ENCODE data around the gene NPLOC4. TPM values are rescaled to one million over a fixed set of nuclear protein-coding genes. Genes with fewer than 3 reads are reported as not detected.

The NPLOC4 gene
- total and polyA plus RNA-seq, 2 of the 13 experiments (the other 11 are each of a cell fraction or from before 2014, with no cell fraction given) = 57.0 to 97.0 TPM

DNA sequence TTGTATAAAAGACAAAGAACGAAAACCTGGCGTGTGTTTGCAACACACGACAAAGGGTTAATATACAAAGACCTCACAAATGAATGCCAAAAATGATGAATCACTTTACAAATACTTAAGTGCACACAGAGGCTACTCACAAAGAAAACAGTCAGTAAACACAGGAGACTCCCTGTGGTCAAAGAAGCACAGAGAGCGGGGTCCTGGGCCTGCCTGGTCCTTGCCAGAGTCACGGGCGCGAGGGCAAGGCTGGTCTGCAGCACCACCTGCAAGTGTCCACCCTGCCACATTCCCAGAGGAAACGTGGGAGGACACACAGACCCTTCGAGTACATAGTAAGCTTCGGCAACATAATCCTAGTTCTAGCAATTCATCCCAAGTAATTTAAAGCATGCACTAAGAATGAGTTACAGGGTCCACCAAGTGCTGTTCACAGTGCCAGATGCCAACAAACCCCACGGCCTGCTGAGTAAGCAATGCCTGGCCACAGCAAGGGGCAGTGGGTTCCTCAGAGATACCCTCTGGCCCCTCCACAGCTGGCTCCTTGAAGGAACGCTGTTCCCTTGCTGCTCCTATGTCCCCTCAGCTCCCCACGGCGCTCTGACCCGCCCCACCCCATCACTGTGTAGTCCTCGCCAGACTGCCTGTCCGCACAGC, 60.2 kb downstream of the NPLOC4 start (continued):
- TF ChIP-seq, protein P1, sequence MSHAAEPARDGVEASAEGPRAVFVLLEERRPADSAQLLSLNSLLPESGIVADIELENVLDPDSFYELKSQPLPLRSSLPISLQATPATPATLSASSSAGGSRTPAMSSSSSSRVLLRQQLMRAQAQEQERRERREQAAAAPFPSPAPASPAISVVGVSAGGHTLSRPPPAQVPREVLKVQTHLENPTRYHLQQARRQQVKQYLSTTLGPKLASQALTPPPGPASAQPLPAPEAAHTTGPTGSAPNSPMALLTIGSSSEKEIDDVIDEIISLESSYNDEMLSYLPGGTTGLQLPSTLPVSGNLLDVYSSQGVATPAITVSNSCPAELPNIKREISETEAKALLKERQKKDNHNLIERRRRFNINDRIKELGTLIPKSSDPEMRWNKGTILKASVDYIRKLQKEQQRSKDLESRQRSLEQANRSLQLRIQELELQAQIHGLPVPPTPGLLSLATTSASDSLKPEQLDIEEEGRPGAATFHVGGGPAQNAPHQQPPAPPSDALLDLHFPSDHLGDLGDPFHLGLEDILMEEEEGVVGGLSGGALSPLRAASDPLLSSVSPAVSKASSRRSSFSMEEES (CRISPR knock-in tag; IDR thresholded peaks at IDR 0.05) = no peak
- TF ChIP-seq, protein P2, sequence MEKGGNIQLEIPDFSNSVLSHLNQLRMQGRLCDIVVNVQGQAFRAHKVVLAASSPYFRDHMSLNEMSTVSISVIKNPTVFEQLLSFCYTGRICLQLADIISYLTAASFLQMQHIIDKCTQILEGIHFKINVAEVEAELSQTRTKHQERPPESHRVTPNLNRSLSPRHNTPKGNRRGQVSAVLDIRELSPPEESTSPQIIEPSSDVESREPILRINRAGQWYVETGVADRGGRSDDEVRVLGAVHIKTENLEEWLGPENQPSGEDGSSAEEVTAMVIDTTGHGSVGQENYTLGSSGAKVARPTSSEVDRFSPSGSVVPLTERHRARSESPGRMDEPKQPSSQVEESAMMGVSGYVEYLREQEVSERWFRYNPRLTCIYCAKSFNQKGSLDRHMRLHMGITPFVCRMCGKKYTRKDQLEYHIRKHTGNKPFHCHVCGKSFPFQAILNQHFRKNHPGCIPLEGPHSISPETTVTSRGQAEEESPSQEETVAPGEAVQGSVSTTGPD (CRISPR knock-in tag; IDR thresholded peaks at IDR 0.05) = no peak
- TF ChIP-seq RERE (CRISPR knock-in tag; IDR thresholded peaks at IDR 0.05; ENCODE audit: low read depth) (no peak), ATF7 (IDR thresholded peaks at IDR 0.05) (no peak), ATF7 (CRISPR knock-in tag; IDR thresholded peaks at IDR 0.05) (no peak), ZNF343 (CRISPR knock-in tag; IDR thresholded peaks at IDR 0.05) (no peak), REPIN1 (CRISPR knock-in tag; IDR thresholded peaks at IDR 0.05; ENCODE audit: borderline replicate concordance, low read depth) (no peak), MAZ (IDR thresholded peaks at IDR 0.05; ENCODE audit: borderline replicate concordance, low read depth, low read length) (no peak), MAZ (CRISPR knock-in tag; IDR thresholded peaks at IDR 0.05; ENCODE audit: low read depth) (no peak), TBX3 (IDR thresholded peaks at IDR 0.05; ENCODE audit: borderline replicate concordance) (no peak), RBM22 (optimal IDR thresholded peaks at IDR 0.05; ENCODE audit: low read length) (peak; percentile 22)
- TF ChIP-seq, protein P3, sequence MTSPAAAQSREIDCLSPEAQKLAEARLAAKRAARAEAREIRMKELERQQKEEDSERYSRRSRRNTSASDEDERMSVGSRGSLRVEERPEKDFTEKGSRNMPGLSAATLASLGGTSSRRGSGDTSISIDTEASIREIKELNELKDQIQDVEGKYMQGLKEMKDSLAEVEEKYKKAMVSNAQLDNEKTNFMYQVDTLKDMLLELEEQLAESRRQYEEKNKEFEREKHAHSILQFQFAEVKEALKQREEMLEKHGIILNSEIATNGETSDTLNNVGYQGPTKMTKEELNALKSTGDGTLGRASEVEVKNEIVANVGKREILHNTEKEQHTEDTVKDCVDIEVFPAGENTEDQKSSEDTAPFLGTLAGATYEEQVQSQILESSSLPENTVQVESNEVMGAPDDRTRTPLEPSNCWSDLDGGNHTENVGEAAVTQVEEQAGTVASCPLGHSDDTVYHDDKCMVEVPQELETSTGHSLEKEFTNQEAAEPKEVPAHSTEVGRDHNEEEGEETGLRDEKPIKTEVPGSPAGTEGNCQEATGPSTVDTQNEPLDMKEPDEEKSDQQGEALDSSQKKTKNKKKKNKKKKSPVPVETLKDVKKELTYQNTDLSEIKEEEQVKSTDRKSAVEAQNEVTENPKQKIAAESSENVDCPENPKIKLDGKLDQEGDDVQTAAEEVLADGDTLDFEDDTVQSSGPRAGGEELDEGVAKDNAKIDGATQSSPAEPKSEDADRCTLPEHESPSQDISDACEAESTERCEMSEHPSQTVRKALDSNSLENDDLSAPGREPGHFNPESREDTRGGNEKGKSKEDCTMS (CRISPR knock-in tag; conservative IDR thresholded peaks at IDR 0.05) = no peak
- TF ChIP-seq, protein P4, sequence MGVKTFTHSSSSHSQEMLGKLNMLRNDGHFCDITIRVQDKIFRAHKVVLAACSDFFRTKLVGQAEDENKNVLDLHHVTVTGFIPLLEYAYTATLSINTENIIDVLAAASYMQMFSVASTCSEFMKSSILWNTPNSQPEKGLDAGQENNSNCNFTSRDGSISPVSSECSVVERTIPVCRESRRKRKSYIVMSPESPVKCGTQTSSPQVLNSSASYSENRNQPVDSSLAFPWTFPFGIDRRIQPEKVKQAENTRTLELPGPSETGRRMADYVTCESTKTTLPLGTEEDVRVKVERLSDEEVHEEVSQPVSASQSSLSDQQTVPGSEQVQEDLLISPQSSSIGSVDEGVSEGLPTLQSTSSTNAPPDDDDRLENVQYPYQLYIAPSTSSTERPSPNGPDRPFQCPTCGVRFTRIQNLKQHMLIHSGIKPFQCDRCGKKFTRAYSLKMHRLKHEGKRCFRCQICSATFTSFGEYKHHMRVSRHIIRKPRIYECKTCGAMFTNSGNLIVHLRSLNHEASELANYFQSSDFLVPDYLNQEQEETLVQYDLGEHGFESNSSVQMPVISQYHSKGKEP (CRISPR knock-in tag; IDR thresholded peaks at IDR 0.05) = no peak
- TF ChIP-seq, protein P5, sequence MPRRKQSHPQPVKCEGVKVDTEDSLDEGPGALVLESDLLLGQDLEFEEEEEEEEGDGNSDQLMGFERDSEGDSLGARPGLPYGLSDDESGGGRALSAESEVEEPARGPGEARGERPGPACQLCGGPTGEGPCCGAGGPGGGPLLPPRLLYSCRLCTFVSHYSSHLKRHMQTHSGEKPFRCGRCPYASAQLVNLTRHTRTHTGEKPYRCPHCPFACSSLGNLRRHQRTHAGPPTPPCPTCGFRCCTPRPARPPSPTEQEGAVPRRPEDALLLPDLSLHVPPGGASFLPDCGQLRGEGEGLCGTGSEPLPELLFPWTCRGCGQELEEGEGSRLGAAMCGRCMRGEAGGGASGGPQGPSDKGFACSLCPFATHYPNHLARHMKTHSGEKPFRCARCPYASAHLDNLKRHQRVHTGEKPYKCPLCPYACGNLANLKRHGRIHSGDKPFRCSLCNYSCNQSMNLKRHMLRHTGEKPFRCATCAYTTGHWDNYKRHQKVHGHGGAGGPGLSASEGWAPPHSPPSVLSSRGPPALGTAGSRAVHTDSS (CRISPR knock-in tag; conservative IDR thresholded peaks at IDR 0.05) = no peak

Measured in HepG2 (cell line).